Measurements from ENCODE around the gene URM1.

The URM1 gene

DNA sequence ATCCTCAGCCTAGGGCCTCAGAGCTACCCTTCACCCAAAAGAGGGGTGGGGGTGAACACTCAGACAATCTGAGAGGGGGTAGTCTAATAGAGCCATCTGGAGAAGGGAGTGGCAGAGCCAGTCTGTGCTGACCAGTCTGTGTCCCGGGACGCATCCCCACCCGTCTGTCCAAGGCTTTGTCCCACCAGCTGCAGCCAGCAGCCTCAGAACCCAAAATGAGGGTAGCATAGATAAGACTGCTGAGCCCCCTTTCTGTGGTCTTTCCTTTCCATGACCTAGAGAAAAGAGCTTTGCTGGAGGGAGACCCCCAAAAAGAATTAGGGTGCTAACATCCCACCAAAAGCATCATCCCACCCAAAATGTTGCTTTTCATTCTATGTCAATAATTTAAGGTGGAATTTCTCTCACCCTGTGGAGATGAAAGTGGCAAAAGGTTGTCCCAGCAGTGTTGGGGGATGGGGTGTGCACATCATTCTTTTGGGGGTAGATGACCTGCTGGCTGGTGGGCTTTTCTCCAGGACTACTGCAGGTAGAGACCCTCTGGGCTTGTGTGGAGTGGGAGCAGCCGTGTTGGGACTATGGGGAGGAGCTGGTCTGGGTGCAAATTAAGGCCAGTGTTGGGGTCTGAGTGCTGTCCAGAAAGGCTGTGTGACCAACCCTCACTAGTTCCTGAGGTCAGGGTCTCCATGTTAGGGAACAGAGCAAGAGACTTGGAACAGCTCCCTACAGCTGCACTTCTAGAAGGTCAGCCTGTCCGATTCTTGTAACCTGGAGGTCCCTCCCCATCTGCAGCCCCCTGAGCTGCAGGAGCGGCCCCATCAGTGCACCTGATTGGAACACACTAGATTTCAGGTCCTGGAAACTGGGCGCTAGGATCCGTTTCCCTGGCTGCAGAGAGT, 19.9 kb downstream of the URM1 start:
- H3K4me3 ChIP-seq (ENCODE audit: low read length) = no peak overlapping the region
- no peak for DNase-seq (ENCODE audit: low read depth)
- TF ChIP-seq, protein P1, sequence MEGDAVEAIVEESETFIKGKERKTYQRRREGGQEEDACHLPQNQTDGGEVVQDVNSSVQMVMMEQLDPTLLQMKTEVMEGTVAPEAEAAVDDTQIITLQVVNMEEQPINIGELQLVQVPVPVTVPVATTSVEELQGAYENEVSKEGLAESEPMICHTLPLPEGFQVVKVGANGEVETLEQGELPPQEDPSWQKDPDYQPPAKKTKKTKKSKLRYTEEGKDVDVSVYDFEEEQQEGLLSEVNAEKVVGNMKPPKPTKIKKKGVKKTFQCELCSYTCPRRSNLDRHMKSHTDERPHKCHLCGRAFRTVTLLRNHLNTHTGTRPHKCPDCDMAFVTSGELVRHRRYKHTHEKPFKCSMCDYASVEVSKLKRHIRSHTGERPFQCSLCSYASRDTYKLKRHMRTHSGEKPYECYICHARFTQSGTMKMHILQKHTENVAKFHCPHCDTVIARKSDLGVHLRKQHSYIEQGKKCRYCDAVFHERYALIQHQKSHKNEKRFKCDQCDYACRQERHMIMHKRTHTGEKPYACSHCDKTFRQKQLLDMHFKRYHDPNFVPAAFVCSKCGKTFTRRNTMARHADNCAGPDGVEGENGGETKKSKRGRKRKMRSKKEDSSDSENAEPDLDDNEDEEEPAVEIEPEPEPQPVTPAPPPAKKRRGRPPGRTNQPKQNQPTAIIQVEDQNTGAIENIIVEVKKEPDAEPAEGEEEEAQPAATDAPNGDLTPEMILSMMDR (IDR thresholded peaks at IDR 0.05; ENCODE audit: insufficient read depth, low read depth, low read length, missing control alignments) = no peak

DNA sequence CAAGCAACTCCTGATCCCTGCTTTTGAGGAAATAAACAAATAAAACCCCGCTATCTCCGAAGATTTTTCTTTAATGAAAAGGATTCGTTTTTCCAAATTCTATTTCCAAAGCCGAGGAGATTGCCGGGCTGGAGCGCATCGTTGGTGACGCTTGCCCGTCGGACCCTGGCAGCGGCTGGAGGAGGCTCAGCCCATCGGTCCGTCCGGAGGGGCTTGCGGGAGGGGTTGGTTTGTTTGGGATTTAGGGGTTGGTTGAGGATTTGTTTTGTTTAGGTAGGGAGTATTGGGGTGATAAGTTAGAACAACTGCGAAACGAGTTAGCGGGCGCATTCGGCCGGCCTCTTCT, 20.8 kb downstream of the URM1 start:
- TF ChIP-seq, protein P1 (IDR thresholded peaks at IDR 0.05; ENCODE audit: insufficient read depth, low read depth, low read length, missing control alignments) = no peak
- no peak for DNase-seq (ENCODE audit: low read depth)
- no peak overlapping the region for H3K4me3 ChIP-seq (ENCODE audit: low read length)

DNA sequence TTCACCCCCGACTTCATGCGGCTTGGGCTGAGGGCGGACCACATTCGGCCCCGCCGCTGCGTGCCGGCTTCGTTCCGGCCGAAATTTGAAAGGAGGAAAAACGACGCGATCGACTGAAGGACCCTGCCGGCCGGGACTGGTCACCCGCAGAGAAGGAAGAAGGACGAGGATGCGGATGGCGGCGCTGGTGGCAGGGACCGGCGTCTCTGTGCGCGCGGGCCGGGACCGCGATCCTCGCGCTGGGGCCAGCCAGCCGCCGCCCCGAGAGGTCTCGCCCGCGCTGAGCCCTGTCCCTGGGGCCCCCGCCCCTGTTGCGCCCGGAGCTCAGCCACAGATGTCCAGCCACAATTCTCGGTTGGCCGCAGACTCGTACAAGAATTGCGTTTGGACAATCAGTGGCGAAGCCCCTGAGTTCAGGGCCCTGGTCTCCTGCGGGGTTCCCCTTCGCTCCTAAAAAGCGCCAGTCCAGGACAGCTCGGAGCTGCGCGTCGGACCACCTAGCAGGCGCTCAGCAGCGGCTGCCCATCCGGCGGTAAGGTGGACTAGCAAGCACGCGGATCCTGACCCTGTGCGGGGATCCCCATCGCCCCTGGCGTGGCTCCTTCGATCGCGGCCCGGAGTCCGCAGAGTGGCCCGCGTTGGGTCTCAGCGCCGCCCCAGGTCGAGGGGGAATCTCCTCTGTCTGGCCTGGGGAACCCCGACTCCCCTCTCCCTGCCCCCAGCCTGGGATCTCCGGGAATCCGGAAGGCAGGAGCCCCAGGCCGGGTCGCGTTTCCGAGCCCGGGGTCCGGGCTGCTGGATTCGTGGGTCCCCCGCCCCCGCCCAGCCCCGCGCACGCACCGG, 21.3 kb downstream of the URM1 start:
- H3K4me3 ChIP-seq (ENCODE audit: low read length) = no peak overlapping the region
- no peak for DNase-seq (ENCODE audit: low read depth)
- TF ChIP-seq, protein P1 (IDR thresholded peaks at IDR 0.05; ENCODE audit: insufficient read depth, low read depth, low read length, missing control alignments) = no peak

DNA sequence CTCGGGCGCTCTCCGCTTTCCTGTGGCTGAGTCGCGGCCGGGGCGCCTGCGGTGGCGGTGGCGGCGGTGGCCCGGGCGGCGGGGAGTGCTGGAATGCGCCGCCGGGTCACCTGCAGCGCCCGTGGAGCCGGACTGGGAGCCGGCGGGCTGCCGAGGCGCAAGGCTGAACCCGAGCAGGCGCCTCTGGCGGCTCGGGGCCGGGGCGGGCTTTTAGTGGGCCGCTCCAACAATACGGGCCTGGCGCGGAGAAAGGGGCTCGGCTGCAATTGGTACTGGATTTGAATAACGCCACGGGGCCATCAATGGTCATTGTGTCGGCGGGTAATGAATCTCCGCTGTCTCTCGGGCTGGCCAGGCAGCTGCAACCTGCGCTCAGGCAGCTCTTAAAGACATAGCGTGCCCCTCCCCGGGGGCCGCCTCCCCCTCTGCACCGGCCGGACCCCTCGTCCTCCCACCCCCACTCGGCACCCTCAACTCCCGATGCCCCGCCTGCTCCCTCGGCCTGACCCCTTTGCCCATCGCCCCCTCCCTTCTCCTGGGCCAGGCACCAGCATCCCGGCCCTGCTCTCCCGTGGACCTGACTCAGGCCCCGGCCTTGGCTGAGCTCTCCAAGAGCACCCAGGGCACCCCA, 22.1 kb downstream of the URM1 start:
- no peak for DNase-seq (ENCODE audit: low read depth)
- TF ChIP-seq, protein P1 (IDR thresholded peaks at IDR 0.05; ENCODE audit: insufficient read depth, low read depth, low read length, missing control alignments) = no peak
- no peak overlapping the region for H3K4me3 ChIP-seq (ENCODE audit: low read length)

DNA sequence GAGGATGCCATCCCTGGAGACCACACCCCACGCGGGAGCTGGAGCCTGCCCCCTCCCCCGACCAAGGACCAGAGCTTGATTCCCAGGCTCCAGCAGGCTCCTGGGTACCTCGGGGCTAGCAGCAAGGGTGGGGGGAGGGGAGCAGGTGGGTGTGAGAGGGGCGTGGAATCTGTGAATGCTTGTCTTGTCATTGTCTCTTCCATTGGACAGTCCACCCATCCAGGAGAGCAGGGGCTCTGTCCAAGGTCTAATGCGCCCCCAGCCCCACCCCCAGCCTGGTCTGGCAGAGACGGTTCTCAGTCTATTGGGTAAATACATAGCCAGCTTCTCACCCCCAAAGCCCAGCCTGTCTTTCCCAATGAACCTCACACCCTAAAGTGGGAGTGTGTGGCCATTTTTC, 22.8 kb downstream of the URM1 start:
- TF ChIP-seq, protein P1 (IDR thresholded peaks at IDR 0.05; ENCODE audit: insufficient read depth, low read depth, low read length, missing control alignments) = no peak
- H3K4me3 ChIP-seq (ENCODE audit: low read length) = no peak overlapping the region
- no peak for DNase-seq (ENCODE audit: low read depth)

DNA sequence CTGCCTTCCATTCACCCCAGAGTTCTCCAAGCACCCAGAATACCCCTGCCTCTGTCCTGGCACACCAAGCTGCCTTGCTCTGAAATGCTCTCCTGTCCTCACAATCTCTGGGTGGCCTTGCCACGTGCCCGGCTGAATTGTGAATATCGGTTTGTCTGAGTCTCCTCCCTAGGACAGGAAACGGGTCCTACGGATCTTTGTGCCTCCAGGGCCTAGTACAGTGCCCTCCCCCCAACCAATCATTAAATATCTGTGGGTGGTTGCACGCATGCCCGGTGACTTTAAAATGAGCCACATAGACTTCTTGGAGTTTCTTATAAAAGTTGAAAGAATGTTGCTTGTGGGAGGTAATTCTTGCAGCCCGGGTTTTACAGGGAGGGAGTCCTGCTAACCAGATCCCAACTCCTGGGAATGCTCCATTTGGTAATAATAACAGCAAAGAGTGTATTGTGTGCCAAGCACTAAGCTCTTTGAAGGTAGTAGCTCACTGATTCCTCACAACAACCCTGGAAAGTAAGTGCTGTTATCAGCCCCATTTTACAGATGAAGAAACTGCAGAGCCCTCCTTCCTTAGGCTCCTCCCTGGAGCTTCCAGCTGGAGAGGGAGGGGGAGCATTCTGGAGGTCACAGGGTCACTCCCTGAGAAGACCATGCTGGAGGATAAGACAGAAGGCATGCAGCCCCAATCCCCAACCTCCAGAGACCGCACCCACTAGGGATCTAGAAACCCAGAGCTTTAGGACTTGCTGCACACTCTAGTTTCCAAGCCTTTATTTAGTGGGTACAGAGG, 23.4 kb downstream of the URM1 start:
- TF ChIP-seq, protein P1 (IDR thresholded peaks at IDR 0.05; ENCODE audit: insufficient read depth, low read depth, low read length, missing control alignments) = no peak
- no peak for DNase-seq (ENCODE audit: low read depth)
- H3K4me3 ChIP-seq (ENCODE audit: low read length) = no peak overlapping the region

All from epithelial cell of esophagus (primary cell).